RKO (cell line): ENCODE results near the gene RUNX1.
"Not testable (repeated sequence)": the region's sequence is repeated elsewhere in the genome, so short reads cannot be mapped to it uniquely, and the experiment has no call there.

Source experiments
- DNase-seq: peaks from one replicate; pipeline ENCODE4 v3.0.0-alpha.2; 2016; ENCODE audit warnings: low spot score

Gene RUNX1

DNA sequence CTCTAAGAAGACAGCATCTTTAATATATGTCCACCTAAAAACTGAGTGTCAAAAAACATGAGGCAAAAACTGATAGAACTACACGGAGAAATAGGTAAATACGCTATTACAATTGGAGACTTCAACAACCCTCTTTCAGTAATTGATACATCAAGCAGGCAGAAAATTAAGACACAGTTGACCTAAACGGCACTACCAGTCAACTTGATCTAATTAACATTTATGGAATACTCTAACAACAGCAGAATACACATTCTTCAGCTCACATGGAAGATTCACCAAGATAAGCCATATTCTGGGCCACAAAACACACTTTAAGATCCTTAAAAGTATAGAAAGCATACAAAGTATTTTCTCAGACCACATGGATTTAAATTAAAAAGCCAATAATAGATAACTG lies 242.7 kb downstream of the RUNX1 start:
- no peak for DNase-seq

- DNase-seq, result no peak
Measured at GRCh38 chr21:34805157-34805556, 243.9 kb downstream of the RUNX1 start.

- DNase-seq, result not testable (repeated sequence)
Measured at GRCh38 chr21:34804584-34804983, 244.5 kb downstream of the RUNX1 start.

DNA sequence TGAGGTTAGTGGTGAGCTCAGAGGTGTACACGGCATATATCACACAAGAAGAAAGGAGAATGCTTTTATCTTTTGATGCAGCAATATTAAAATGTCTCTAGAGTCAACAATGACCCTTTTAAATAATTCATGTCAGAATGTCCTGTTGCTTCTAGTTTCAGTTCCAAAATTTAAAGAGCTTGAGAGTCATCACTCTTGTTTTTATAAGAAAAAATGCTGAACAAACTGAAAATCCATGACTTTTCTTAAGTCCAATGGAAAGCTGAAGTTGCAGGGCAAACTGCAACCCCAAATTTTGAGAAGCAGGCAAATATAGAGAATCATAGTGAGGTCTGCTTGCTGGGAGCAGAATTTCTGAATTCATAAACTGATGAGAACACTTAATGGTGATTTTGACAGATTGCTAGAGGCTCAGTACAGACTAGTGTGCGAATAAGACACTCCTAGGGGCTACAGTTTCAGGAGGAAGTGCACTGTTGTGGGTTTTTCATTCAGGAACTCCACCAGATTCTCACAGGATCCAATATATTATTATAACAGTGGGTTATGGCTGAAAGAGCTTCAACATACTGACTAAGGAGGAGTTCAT lies 245.2 kb downstream of the RUNX1 start:
- DNase-seq, result no peak

DNA sequence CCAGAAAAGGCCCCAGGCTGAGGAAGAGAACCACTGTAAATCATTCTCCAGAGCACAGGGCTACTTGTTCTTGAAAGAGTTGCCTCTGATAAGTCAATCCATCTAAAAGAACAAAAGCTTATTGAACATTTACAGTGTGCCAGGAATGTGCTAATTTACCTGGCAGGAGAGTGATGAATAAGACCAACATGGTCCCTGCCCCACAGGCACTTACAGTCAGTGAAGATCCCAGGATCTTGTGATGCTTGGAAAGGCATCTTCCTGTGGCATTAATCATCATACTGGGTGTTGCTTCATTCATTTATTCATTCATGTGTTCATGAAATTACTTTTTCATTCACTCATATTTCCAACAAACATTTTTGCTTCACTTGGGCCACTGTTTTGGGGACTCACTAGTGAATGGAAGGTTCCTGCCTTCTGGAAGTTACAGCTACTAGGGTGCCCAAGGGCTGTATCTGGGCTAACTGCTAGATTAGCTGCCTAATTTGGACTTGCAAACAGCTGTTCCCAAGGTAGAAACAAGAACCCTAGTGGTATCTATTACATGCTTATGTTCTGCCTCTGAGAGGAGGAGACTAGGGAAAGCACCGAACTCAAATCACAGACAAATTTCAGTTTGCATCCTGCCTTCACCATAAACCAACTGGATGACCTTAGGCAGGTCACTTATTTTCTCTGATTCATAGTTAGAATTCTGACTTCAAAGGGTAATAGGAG lies 246.8 kb downstream of the RUNX1 start:
- no peak for DNase-seq

- DNase-seq, result peak; percentile 32
Measured at GRCh38 chr21:34801519-34802132, 247.5 kb downstream of the RUNX1 start.

GRCh38 chr21:34800797-34801518 lies 248.1 kb downstream of the RUNX1 start:
- no peak for DNase-seq

GRCh38 chr21:34799092-34799491 lies 250.0 kb downstream of the RUNX1 start:
- no peak for DNase-seq

GRCh38 chr21:34797921-34798535 lies 251.1 kb downstream of the RUNX1 start:
- no peak for DNase-seq

DNA sequence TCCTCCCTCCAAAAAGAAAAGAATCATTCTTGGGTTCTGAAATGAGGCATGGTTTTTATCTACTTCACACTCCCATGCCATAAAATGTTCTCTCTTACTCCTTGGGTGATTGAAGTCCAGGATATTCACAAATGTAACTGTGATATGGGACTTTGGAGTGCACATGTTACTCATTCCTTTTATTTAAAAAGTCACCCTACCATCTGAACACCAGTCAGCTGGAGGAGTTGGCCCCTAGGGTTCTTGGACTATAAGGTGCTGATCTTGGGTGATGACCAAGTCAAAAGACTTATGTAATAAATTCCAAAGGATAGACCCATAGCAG lies 251.9 kb downstream of the RUNX1 start:
- no peak for DNase-seq

- DNase-seq, result no peak
Measured at GRCh38 chr21:34796518-34797200, 252.4 kb downstream of the RUNX1 start.

DNA sequence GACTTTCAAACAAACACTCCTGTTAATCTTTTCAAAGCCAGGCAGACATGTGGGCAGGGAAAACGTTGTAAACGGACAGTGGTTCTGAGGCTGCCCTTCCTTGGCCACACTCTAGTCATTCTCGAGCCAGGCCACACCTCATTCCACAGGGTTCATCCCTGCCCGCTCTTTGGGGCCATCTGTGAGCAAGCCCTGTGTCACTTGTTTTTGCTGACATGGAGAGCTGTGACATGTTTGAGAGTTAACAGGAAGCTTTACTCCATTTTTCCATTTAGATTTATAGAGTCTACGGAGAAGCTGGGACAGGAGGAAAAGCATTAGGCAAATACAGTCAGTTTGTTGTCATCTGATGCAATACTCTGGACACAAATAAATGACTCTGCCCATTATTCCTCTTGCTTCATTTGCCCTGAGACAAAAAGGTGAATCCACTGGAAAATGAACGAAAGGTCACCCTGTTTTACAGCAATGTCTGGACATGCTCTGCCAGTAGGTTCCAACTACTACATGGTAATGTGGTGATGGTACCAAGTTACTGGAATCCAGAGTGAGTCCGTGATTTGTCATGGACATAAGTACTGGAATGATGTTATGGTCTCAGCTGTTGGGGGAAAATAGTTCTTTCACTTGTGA lies 253.4 kb downstream of the RUNX1 start:
- DNase-seq, result peak; percentile 27

GRCh38 chr21:34795175-34795547 lies 253.9 kb downstream of the RUNX1 start:
- no peak for DNase-seq

GRCh38 chr21:34794686-34795085 lies 254.4 kb downstream of the RUNX1 start:
- no peak for DNase-seq

- DNase-seq, result no peak
Measured at GRCh38 chr21:34793471-34793870, 255.6 kb downstream of the RUNX1 start.

- no peak for DNase-seq
Measured at GRCh38 chr21:34792504-34793089, 256.5 kb downstream of the RUNX1 start.

DNA sequence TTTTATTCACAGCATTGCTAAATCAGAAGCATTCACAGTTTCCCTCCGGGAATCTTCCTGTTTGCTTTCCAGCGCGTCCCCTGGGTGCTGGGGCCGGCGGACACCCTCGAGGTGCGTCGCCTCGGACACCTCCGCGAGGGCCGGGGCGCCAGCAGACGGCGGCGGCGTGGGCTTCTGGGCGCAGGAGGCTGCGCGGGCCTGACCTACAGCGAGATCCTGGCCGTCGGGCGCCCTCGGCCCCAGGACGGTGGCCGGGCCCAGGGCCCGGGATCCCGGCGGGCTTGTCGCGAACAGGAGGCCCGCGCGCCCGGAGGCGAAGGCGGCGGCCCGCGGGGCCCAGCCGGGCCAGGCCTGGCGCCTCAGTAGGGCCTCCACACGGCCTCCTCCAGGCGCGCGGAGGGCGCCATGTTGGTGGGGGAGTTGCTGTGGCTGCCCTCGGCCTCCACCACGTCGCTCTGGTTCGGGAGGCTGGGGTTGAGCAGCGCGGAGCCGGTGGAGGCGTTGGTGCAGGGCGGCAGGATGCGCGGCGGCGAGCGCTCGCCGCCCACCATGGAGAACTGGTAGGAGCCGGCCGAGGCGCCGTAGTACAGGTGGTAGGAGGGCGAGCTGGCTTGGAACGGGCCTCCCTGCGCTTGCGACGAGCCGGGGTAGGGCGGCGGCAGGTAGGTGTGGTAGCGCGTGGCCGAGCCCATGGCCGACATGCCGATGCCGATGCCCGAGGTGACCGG lies 257.2 kb downstream of the RUNX1 start:
- DNase-seq, result no peak

GRCh38 chr21:34790834-34791233 lies 258.3 kb downstream of the RUNX1 start:
- no peak for DNase-seq

DNA sequence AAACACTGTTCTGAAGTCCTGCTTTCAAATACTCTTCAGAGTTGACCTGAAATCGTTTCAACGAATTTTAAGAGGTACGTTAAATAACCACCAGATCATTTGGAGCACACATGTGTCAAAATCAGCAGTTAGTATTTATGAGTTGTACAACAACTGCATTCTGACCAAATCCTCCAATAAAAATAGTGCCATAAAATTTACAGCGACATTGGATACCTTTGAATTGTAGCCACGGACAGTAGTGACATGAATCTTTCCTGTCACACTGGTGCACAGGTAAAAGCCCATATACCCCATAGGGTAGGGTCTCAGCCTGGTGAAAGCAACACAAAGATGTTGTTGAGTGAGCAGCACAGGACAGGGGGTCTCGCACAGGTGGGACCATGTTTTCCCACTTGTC lies 258.8 kb downstream of the RUNX1 start:
- DNase-seq, result no peak

DNA sequence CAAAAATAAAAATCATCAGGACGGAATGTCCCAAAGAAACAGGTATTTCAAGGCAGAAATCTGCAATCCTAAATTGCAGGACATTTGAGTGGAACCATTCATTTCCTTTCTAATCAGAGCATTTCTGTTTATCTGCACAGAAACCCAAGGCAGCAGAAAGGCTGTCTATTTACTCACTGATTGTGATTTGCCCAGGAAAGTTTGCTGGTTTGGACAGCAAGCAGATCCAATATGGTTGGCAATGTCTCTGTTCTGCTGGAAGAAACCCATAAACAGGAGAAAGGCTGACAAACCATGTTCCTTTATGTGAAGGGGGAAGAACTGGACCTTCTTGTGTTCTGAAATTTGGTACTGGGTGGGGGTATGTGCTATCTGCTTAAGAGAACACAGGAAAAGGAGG lies 260.2 kb downstream of the RUNX1 start:
- DNase-seq, result no peak

- DNase-seq, result no peak
Measured at GRCh38 chr21:34783815-34784214, 265.3 kb downstream of the RUNX1 start.
